ENCODE measurements around the gene PFDN6. TPM values are rescaled to one million over a fixed set of nuclear protein-coding genes. Genes with fewer than 3 reads are reported as not detected.

Gene PFDN6
- total and polyA plus RNA-seq, 2 of the 13 experiments (the other 11 are each of a cell fraction or from before 2014, with no cell fraction given) = 75.5 to 87.0 TPM

DNA sequence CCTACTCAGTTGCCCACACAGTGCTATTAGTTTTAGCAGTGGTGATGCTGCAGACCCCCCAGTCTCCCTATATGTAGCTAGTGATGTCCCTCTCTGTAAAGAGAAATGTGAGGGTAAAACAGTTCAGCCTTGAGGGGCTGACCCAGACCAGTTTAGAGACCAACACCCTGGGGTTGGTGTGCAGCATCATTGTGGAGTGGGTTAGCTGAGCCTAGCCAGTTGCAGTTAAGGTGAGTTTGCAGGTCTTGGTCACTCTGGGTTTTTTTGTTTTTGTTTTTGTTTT, 12.9 kb upstream of the PFDN6 start (continued):
- TF ChIP-seq, protein P1, sequence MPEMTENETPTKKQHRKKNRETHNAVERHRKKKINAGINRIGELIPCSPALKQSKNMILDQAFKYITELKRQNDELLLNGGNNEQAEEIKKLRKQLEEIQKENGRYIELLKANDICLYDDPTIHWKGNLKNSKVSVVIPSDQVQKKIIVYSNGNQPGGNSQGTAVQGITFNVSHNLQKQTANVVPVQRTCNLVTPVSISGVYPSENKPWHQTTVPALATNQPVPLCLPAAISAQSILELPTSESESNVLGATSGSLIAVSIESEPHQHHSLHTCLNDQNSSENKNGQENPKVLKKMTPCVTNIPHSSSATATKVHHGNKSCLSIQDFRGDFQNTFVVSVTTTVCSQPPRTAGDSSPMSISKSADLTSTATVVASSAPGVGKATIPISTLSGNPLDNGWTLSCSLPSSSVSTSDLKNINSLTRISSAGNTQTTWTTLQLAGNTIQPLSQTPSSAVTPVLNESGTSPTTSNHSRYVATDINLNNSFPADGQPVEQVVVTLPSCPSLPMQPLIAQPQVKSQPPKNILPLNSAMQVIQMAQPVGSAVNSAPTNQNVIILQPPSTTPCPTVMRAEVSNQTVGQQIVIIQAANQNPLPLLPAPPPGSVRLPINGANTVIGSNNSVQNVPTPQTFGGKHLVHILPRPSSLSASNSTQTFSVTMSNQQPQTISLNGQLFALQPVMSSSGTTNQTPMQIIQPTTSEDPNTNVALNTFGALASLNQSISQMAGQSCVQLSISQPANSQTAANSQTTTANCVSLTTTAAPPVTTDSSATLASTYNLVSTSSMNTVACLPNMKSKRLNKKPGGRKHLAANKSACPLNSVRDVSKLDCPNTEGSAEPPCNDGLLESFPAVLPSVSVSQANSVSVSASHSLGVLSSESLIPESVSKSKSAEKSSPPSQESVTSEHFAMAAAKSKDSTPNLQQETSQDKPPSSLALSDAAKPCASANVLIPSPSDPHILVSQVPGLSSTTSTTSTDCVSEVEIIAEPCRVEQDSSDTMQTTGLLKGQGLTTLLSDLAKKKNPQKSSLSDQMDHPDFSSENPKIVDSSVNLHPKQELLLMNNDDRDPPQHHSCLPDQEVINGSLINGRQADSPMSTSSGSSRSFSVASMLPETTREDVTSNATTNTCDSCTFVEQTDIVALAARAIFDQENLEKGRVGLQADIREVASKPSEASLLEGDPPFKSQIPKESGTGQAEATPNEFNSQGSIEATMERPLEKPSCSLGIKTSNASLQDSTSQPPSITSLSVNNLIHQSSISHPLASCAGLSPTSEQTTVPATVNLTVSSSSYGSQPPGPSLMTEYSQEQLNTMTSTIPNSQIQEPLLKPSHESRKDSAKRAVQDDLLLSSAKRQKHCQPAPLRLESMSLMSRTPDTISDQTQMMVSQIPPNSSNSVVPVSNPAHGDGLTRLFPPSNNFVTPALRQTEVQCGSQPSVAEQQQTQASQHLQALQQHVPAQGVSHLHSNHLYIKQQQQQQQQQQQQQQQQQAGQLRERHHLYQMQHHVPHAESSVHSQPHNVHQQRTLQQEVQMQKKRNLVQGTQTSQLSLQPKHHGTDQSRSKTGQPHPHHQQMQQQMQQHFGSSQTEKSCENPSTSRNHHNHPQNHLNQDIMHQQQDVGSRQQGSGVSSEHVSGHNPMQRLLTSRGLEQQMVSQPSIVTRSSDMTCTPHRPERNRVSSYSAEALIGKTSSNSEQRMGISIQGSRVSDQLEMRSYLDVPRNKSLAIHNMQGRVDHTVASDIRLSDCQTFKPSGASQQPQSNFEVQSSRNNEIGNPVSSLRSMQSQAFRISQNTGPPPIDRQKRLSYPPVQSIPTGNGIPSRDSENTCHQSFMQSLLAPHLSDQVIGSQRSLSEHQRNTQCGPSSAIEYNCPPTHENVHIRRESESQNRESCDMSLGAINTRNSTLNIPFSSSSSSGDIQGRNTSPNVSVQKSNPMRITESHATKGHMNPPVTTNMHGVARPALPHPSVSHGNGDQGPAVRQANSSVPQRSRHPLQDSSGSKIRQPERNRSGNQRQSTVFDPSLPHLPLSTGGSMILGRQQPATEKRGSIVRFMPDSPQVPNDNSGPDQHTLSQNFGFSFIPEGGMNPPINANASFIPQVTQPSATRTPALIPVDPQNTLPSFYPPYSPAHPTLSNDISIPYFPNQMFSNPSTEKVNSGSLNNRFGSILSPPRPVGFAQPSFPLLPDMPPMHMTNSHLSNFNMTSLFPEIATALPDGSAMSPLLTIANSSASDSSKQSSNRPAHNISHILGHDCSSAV (CRISPR knock-in tag; IDR thresholded peaks at IDR 0.05; ENCODE audit: borderline replicate concordance) = no peak
- TF ChIP-seq HIC2 (CRISPR knock-in tag; IDR thresholded peaks at IDR 0.05; ENCODE audit: low read depth) (no peak), POLR2AphosphoS2 (IDR thresholded peaks at IDR 0.05; ENCODE audit: low read depth, low read length) (peak; percentile 78; the same call in 1 of the 2 replicates), SRSF9 (IDR thresholded peaks at IDR 0.05; ENCODE audit: borderline replicate concordance, insufficient read depth, low read depth, low read length, poor library complexity, severe bottlenecking) (no peak), MBD4 (IDR thresholded peaks at IDR 0.05; ENCODE audit: borderline replicate concordance, low read length) (0 out of 2 replicates have a peak, but pooled peaks have one; percentile 62), IRF9 (CRISPR knock-in tag; IDR thresholded peaks at IDR 0.05; ENCODE audit: borderline replicate concordance) (no peak), MTA3 (CRISPR knock-in tag; IDR thresholded peaks at IDR 0.05) (no peak), XBP1 (CRISPR knock-in tag; IDR thresholded peaks at IDR 0.05) (no peak), POLR2A (IDR thresholded peaks at IDR 0.05; ENCODE audit: insufficient read depth in 1 of 2, low read depth in 2 of 2, low read length in 2 of 2) (peak in 1 of 2 experiments; percentile 12; a peak in 2 of 4 replicates)
